Immature natural killer cell (primary cell): Measurements from ENCODE around the gene LRCH1. TPM values are rescaled to one million over a fixed set of nuclear protein-coding genes. Genes with fewer than 3 reads are reported as not detected.

Source experiments
- DNase-seq, 3 donors: peaks; one replicate each; pipeline ENCODE4 v3.0.0; 2022; ENCODE audit warnings: mixed read lengths in 1 of 3
- H3K27ac Mint-ChIP-seq, 6 donors: one replicate each; pipeline ENCODE4 v1.8.0; 2020; ENCODE audit warnings: mixed read lengths in 6 of 6, mild to moderate bottlenecking in 5 of 6, inconsistent platforms in 4 of 6, moderate library complexity in 3 of 6
- H3K27me3 Mint-ChIP-seq, 3 donors: one replicate each; pipeline ENCODE4 v1.8.0; 2020 to 2021; ENCODE audit warnings: low read depth in 3 of 3, mild to moderate bottlenecking in 3 of 3, mixed read lengths in 3 of 3, moderate library complexity in 3 of 3, inconsistent platforms in 1 of 3
- H3K36me3 Mint-ChIP-seq, 3 donors: one replicate each; pipeline ENCODE4 v1.8.0; 2020; ENCODE audit warnings: mixed read lengths in 3 of 3, inconsistent platforms in 2 of 3, mild to moderate bottlenecking in 2 of 3
- H3K4me1 Mint-ChIP-seq, 2 donors: one replicate each; pipeline ENCODE4 v1.8.0; 2020; ENCODE audit warnings: inconsistent platforms in 2 of 2, mild to moderate bottlenecking in 2 of 2, mixed read lengths in 2 of 2, moderate library complexity in 1 of 2
- H3K4me3 Mint-ChIP-seq, 5 donors: one replicate each; pipeline ENCODE4 v1.8.0; 2020; ENCODE audit warnings: mild to moderate bottlenecking in 5 of 5, mixed read lengths in 5 of 5, inconsistent platforms in 3 of 5, moderate library complexity in 3 of 5
- H3K9me3 Mint-ChIP-seq, 6 donors: one replicate each; pipeline ENCODE4 v1.8.0; 2020; ENCODE audit warnings: mild to moderate bottlenecking in 6 of 6, mixed read lengths in 6 of 6, inconsistent platforms in 4 of 6, moderate library complexity in 3 of 6
- polyA plus RNA-seq, 3 donors: library from polyadenylated mRNA; unstranded; fragments of 300-500 nt; fragmentation: Illumina TruSeq; gene quantifications; one replicate each; pipeline ENCODE4 v1.2.3, GENCODE V29; 2021

The LRCH1 gene
- polyA plus RNA-seq, 3 donors from 2014 or later = 3.0 to 6.6 (median 5.5) TPM

GRCh38 chr13:46561286-46561685, 8.3 kb downstream of the LRCH1 start:
- no peaks in the 10 kb centered on the region for H3K36me3 Mint-ChIP-seq
- H3K4me3 Mint-ChIP-seq = no peak overlapping the region
- H3K4me1 Mint-ChIP-seq = peaks cover 19 to 45% of the 10 kb centered on the region in 2 donors
- no peaks in the 10 kb centered on the region for H3K9me3 Mint-ChIP-seq
- peaks cover 0 to 1% (median 0%) of the 10 kb centered on the region in 3 donors for H3K27me3 Mint-ChIP-seq
- no peak overlapping the region for H3K27ac Mint-ChIP-seq
- DNase-seq = no peak

- DNase-seq = no peak
- peaks cover 0 to 1% (median 0%) of the 10 kb centered on the region in 3 donors for H3K27me3 Mint-ChIP-seq
- H3K4me3 Mint-ChIP-seq = no peak overlapping the region
- H3K9me3 Mint-ChIP-seq = no peaks in the 10 kb centered on the region
- peaks cover 20 to 45% of the 10 kb centered on the region in 2 donors for H3K4me1 Mint-ChIP-seq
- no peaks in the 10 kb centered on the region for H3K36me3 Mint-ChIP-seq
- H3K27ac Mint-ChIP-seq = no peak overlapping the region
Observed at GRCh38 chr13:46561691-46562090, 8.7 kb downstream of the LRCH1 start.

GRCh38 chr13:46562152-46562551, 9.2 kb downstream of the LRCH1 start:
- no peaks in the 10 kb centered on the region for H3K36me3 Mint-ChIP-seq
- no peak overlapping the region for H3K4me3 Mint-ChIP-seq
- peaks cover 0 to 1% (median 0%) of the 10 kb centered on the region in 3 donors for H3K27me3 Mint-ChIP-seq
- H3K4me1 Mint-ChIP-seq = peaks cover 16 to 45% of the 10 kb centered on the region in 2 donors
- no peaks in the 10 kb centered on the region for H3K9me3 Mint-ChIP-seq
- H3K27ac Mint-ChIP-seq = no peak overlapping the region
- DNase-seq = no peak

- peak overlapping the region in 1 of 6 donors; percentile 44 for H3K27ac Mint-ChIP-seq
- peaks cover 17 to 47% of the 10 kb centered on the region in 2 donors for H3K4me1 Mint-ChIP-seq
- peaks cover 0 to 1% (median 0%) of the 10 kb centered on the region in 3 donors for H3K27me3 Mint-ChIP-seq
- no peak for DNase-seq
- H3K9me3 Mint-ChIP-seq = no peaks in the 10 kb centered on the region
- H3K4me3 Mint-ChIP-seq = no peak overlapping the region
- no peaks in the 10 kb centered on the region for H3K36me3 Mint-ChIP-seq
Observed at GRCh38 chr13:46562581-46562980, 9.6 kb downstream of the LRCH1 start.

DNA sequence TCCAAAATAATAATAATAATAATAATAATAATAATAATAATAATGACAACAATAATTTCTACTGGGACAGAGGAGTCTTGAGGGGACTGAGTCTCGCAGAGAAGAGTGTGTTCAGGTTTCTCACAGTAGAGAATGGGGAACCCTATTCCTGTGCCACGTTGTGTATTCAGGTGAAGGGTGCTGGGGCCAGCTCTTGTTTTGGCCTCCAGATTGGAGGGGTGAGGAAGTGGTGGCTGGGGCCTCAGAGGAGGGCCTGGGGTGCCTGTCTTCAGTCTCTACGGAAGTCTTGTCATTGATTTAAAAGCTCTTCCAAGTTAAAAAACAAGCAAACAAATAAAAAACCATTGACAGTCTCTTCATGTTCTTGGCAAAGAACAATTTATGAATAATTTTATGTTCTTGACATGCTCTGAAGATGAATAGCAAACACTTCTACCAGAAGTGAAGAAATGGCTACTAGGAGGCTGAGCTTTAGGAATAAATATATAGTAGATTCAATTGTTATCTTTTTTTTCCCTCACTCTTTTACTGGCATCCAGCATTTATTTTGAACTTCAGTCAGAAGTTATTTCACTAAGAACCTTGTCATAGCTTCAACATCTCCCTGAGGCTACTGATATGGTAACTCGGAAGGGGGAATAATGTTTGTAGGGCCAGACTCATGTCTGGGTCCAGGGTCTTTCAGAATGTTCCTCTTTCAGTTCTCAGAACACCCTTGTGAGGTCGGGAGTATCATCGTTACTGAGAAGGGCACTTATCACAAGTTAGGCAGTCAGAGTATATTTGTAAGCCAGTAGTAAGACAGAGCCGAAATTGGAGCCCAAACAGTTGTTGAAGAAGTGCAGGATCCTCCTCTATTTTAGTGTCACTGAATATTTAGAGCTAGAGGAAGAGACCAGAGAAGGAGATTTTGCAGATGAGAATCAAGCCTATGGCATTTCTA, 13.1 kb downstream of the LRCH1 start:
- peaks cover 20 to 65% of the 10 kb centered on the region in 2 donors for H3K4me1 Mint-ChIP-seq
- H3K27ac Mint-ChIP-seq = peak overlapping the region in 2 of 6 donors; percentile 8 to 9

DNA sequence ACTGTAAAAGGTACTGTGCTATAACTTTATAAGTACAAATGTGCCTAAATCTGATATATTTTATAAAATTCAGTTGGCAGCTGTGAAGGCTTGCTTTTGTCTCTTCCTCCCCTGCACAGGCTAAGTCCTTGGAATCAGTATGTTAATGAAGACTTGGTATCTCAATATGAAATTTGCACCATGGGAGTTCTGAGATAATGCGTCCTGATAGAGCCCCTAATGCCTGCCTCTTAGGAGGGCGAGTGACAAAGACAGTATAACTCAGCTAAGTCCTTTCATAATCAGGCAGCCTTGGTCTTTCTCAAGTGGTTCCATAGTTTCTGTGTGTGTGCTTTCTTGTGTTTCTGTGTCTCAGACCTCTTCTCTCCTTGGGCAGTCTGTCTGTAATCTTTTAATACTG, 14.7 kb downstream of the LRCH1 start:
- DNase-seq = no peak
- H3K36me3 Mint-ChIP-seq = no peaks in the 10 kb centered on the region
- H3K4me1 Mint-ChIP-seq = peaks cover 31 to 81% of the 10 kb centered on the region in 2 donors
- H3K27ac Mint-ChIP-seq = no peak overlapping the region
- H3K27me3 Mint-ChIP-seq = peaks cover 0 to 2% (median 0%) of the 10 kb centered on the region in 3 donors
- no peak overlapping the region for H3K4me3 Mint-ChIP-seq
- no peaks in the 10 kb centered on the region for H3K9me3 Mint-ChIP-seq

More for the DNA sequence above, 13.1 kb downstream of the LRCH1 start:
- Mint-ChIP-seq H3K4me3 (no peak overlapping the region), H3K27me3 (peaks cover 0 to 2% (median 0%) of the 10 kb centered on the region in 3 donors), H3K36me3 (no peaks in the 10 kb centered on the region), H3K9me3 (no peaks in the 10 kb centered on the region)
- DNase-seq = no peak

DNA sequence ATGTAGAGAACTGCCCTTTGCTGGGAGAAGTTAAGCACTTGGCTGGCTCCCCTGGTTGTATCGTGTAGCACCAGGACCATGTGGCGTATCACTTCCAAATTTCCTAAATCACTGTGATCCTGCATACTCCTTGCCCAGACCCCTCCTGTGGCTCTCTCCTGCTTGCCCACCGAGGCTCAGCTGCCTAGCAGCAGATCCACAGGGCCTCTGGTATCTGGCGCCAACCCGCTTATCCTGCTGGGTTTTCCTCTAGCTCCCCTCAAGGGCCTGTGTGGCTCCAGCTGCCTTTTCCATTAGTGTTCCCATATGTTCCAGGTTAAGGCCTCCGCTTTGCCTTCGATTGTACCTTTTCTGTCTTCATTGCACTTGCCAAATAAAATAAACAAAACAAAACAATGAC, 16.5 kb downstream of the LRCH1 start:
- no peaks in the 10 kb centered on the region for H3K36me3 Mint-ChIP-seq
- H3K4me1 Mint-ChIP-seq = peaks cover 39 to 96% of the 10 kb centered on the region in 2 donors
- no peak overlapping the region for H3K4me3 Mint-ChIP-seq
- no peak for DNase-seq
- H3K9me3 Mint-ChIP-seq = no peaks in the 10 kb centered on the region
- H3K27ac Mint-ChIP-seq = no peak overlapping the region
- peaks cover 0 to 2% (median 0%) of the 10 kb centered on the region in 3 donors for H3K27me3 Mint-ChIP-seq

GRCh38 chr13:46570273-46570672, 17.3 kb downstream of the LRCH1 start:
- no peak overlapping the region for H3K4me3 Mint-ChIP-seq
- no peak for DNase-seq
- peaks cover 42 to 95% of the 10 kb centered on the region in 2 donors for H3K4me1 Mint-ChIP-seq
- H3K9me3 Mint-ChIP-seq = no peaks in the 10 kb centered on the region
- H3K27me3 Mint-ChIP-seq = peaks cover 0 to 2% (median 0%) of the 10 kb centered on the region in 3 donors
- H3K36me3 Mint-ChIP-seq = no peaks in the 10 kb centered on the region
- H3K27ac Mint-ChIP-seq = peak overlapping the region in 1 of 6 donors; percentile 4

GRCh38 chr13:46571189-46571908, 18.4 kb downstream of the LRCH1 start:
- Mint-ChIP-seq H3K27ac (peak overlapping the region in 2 of 6 donors; percentile 36 to 52), H3K9me3 (no peaks in the 10 kb centered on the region), H3K4me1 (peaks cover 42 to 96% of the 10 kb centered on the region in 2 donors), H3K27me3 (peaks cover 0 to 2% (median 0%) of the 10 kb centered on the region in 3 donors), H3K36me3 (no peaks in the 10 kb centered on the region), H3K4me3 (no peak overlapping the region)
- no peak for DNase-seq

GRCh38 chr13:46571909-46572595, 19.1 kb downstream of the LRCH1 start:
- no peaks in the 10 kb centered on the region for H3K9me3 Mint-ChIP-seq
- no peaks in the 10 kb centered on the region for H3K36me3 Mint-ChIP-seq
- peaks cover 0 to 2% (median 0%) of the 10 kb centered on the region in 3 donors for H3K27me3 Mint-ChIP-seq
- peaks cover 39 to 92% of the 10 kb centered on the region in 2 donors for H3K4me1 Mint-ChIP-seq
- DNase-seq = no peak
- peak overlapping the region in 1 of 6 donors; percentile 36 for H3K27ac Mint-ChIP-seq
- no peak overlapping the region for H3K4me3 Mint-ChIP-seq

DNA sequence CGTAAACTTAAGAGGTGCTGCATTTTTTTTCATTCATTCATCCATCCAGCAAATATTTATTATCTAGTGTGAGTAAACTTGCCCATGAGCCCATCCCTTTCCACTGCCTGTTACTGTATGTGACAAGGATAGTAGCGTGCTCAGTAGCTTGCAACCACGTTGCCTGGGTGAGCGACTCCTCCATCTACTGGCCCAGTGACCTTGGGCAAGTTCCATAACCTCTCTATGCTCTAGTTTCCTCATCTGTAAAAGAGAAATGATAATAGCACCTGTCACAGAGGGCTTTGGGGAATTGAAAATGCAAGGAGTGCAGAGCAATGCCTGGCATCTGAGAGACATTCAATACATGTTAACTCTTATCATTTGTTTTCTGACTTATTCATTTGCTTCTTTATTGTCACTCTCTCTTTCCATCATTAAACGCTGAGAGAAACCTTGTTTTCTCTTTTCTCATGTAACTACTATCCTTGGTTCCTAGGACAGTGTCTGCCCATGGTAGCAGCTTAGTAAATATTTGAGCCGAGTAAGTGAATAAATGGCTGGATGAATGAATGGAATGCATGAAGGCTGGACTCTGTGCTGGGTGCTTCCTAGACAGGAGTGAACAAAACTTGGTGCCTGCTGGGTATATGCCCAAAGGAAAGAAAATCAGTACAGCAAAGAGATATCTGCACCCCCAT, 19.9 kb downstream of the LRCH1 start:
- Mint-ChIP-seq H3K27me3 (no peaks in the 10 kb centered on the region), H3K9me3 (no peaks in the 10 kb centered on the region), H3K4me1 (peaks cover 43 to 91% of the 10 kb centered on the region in 2 donors), H3K4me3 (no peak overlapping the region), H3K27ac (peak overlapping the region in 1 of 6 donors; percentile 36), H3K36me3 (no peaks in the 10 kb centered on the region)
- DNase-seq = no peak

- Mint-ChIP-seq H3K36me3 (no peaks in the 10 kb centered on the region), H3K27ac (no peak overlapping the region), H3K27me3 (no peaks in the 10 kb centered on the region), H3K9me3 (no peaks in the 10 kb centered on the region), H3K4me3 (no peak overlapping the region), H3K4me1 (peaks cover 53 to 91% of the 10 kb centered on the region in 2 donors)
- no peak for DNase-seq
Observed at GRCh38 chr13:46575301-46575771, 22.4 kb downstream of the LRCH1 start.

DNA sequence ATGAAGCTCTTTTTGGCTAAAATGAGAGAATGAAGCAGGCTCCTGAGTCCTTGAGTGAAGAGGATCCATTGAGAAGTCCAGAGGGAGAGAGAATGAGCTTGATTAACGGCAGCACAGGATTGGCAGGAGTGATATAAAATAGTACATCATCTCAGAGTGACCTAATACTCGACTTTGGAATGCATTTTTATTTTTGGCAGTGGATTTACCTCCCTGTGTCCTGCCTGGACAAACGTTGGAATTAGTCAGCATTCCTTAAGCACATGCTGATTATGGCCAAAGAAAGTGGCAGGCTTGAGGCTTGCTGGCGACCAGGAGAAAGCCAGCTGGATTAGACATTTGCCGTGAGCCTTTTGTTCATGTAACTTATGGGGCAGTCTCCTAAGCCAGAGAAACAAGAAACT, 22.9 kb downstream of the LRCH1 start:
- H3K4me3 Mint-ChIP-seq = no peak overlapping the region
- peaks cover 51 to 89% of the 10 kb centered on the region in 2 donors for H3K4me1 Mint-ChIP-seq
- H3K36me3 Mint-ChIP-seq = no peaks in the 10 kb centered on the region
- no peak for DNase-seq
- no peaks in the 10 kb centered on the region for H3K27me3 Mint-ChIP-seq
- H3K27ac Mint-ChIP-seq = no peak overlapping the region
- H3K9me3 Mint-ChIP-seq = no peaks in the 10 kb centered on the region
